ENCODE measurements around the gene WHRN.

WHRN gene

GRCh38 chr9:114471157-114471556 lies 34.1 kb downstream of the WHRN start:
- no peak for TF ChIP-seq CTCF (IDR thresholded peaks at IDR 0.05; ENCODE audit: low read depth, low read length, missing control alignments)

GRCh38 chr9:114470581-114470980 lies 34.7 kb downstream of the WHRN start:
- Histone ChIP-seq H3K4me3 (ENCODE audit: low read depth, low read length) (no peak overlapping the region), H3K36me3 (replicated peaks) (no peaks in the 10 kb centered on the region), H3K27ac (no peak overlapping the region), H3K27me3 (replicated peaks) (no peaks in the 10 kb centered on the region)
- in situ Hi-C loops (cut with HindIII; ENCODE audit: low pct_ligation_motif_present, low sequenced_read_pairs), result no loop called here
- no peak for DNase-seq
- no peak for TF ChIP-seq CTCF (IDR thresholded peaks at IDR 0.05; ENCODE audit: low read depth, low read length, missing control alignments)

More at GRCh38 chr9:114471157-114471556, 34.1 kb downstream of the WHRN start:
- H3K36me3 ChIP-seq (replicated peaks), result no peaks in the 10 kb centered on the region
- H3K27ac ChIP-seq, result no peak overlapping the region
- in situ Hi-C loops (cut with HindIII; ENCODE audit: low pct_ligation_motif_present, low sequenced_read_pairs), result no loop called here
- DNase-seq, result no peak
- H3K27me3 ChIP-seq (replicated peaks), result no peaks in the 10 kb centered on the region
- H3K4me3 ChIP-seq (ENCODE audit: low read depth, low read length), result no peak overlapping the region

GRCh38 chr9:114470121-114470520 lies 35.2 kb downstream of the WHRN start:
- DNase-seq, result no peak
- Histone ChIP-seq H3K36me3 (replicated peaks) (no peaks in the 10 kb centered on the region), H3K27ac (no peak overlapping the region), H3K27me3 (replicated peaks) (no peaks in the 10 kb centered on the region), H3K4me3 (ENCODE audit: low read depth, low read length) (no peak overlapping the region)
- no peak for TF ChIP-seq CTCF (IDR thresholded peaks at IDR 0.05; ENCODE audit: low read depth, low read length, missing control alignments)
- in situ Hi-C loops (cut with HindIII; ENCODE audit: low pct_ligation_motif_present, low sequenced_read_pairs), result no loop called here

GRCh38 chr9:114469091-114469853 lies 36.0 kb downstream of the WHRN start:
- Histone ChIP-seq H3K36me3 (replicated peaks) (no peaks in the 10 kb centered on the region), H3K27ac (no peak overlapping the region), H3K27me3 (replicated peaks) (no peaks in the 10 kb centered on the region), H3K4me3 (ENCODE audit: low read depth, low read length) (no peak overlapping the region)
- TF ChIP-seq CTCF (IDR thresholded peaks at IDR 0.05; ENCODE audit: low read depth, low read length, missing control alignments), result no peak
- DNase-seq, result no peak
- in situ Hi-C loops (cut with HindIII; ENCODE audit: low pct_ligation_motif_present, low sequenced_read_pairs), result no loop called here

GRCh38 chr9:114467910-114468309 lies 37.4 kb downstream of the WHRN start:
- H3K27ac ChIP-seq, result no peak overlapping the region
- in situ Hi-C loops (cut with HindIII; ENCODE audit: low pct_ligation_motif_present, low sequenced_read_pairs), result no loop called here
- H3K27me3 ChIP-seq (replicated peaks), result no peaks in the 10 kb centered on the region
- no peak for TF ChIP-seq CTCF (IDR thresholded peaks at IDR 0.05; ENCODE audit: low read depth, low read length, missing control alignments)
- no peaks in the 10 kb centered on the region for H3K36me3 ChIP-seq (replicated peaks)
- H3K4me3 ChIP-seq (ENCODE audit: low read depth, low read length), result no peak overlapping the region
- DNase-seq, result no peak

Measured in brain microvascular endothelial cell (primary cell).